DND-41 (cell line): ENCODE results near the gene TBC1D5.

Source experiments
- CTCF ChIP-seq: IDR thresholded peaks from 2 replicates; pipeline ENCODE4 v1.5.1; 2012; ENCODE audit warnings: borderline replicate concordance, low read length, moderate library complexity, mild to moderate bottlenecking; ENCODE audit not compliant: poor library complexity, severe bottlenecking; ENCODE audit errors: extremely low read depth
- EZH2 ChIP-seq: IDR thresholded peaks from 3 replicates; pipeline ENCODE4 v1.6.1; 2012; ENCODE audit warnings: borderline replicate concordance, low read depth, mild to moderate bottlenecking, moderate library complexity, low read length, inconsistent platforms; ENCODE audit not compliant: severe bottlenecking

DNA sequence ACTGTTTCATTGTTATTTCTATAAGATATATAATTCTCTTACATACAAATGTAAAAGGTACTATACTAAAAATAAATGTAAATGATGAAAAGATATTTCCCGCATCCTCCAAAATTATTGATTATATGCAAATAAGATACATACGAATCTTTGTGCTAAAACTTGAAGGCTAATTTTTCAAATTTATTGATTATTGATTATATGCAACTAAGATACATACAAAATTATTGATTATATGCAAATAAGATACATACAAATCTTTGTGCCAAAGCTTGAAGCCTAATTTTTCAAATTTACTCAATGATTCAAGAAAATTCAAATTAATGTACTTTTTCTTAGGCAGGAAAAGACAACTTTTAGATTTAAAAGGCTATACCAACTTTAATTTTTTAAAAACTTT is 319.8 kb downstream of the TBC1D5 start:
- no peak for TF ChIP-seq CTCF
- no peak for TF ChIP-seq EZH2
